Activated gamma-delta T cell (primary cell): ENCODE results near the gene PPP3R1.

Experiments used
- DNase-seq: peaks from one replicate; lab custom pipeline; 2025; lab: John Stamatoyannopoulos, UW

PPP3R1 gene

GRCh38 chr2:68151037-68151436 is 101.3 kb downstream of the PPP3R1 start:
- no peak for DNase-seq

GRCh38 chr2:68141875-68142274 is 110.5 kb downstream of the PPP3R1 start:
- no peak for DNase-seq

GRCh38 chr2:68135448-68136320 is 116.6 kb downstream of the PPP3R1 start:
- DNase-seq, result no peak

- DNase-seq, result no peak
Observed at GRCh38 chr2:68134554-68134953, 117.8 kb downstream of the PPP3R1 start.

GRCh38 chr2:68134120-68134519 is 118.2 kb downstream of the PPP3R1 start:
- no peak for DNase-seq
